GM19372 (cell line): ENCODE measurements around the gene DDR2.
A peak's percentile ranks its signal among the peaks of the same experiment; 100 is the strongest.
"Not testable (repeated sequence)": the region's sequence is repeated elsewhere in the genome, so short reads cannot be mapped to it uniquely, and the experiment has no call there.

Source experiments
- ATAC-seq: cut with Tn5 transposase; IDR thresholded peaks from one replicate; pipeline ENCODE4 v1.9.1; 2021; ENCODE audit warnings: mild to moderate bottlenecking, low read depth, moderate library complexity; ENCODE audit not compliant: unreplicated experiment

DDR2 gene

DNA sequence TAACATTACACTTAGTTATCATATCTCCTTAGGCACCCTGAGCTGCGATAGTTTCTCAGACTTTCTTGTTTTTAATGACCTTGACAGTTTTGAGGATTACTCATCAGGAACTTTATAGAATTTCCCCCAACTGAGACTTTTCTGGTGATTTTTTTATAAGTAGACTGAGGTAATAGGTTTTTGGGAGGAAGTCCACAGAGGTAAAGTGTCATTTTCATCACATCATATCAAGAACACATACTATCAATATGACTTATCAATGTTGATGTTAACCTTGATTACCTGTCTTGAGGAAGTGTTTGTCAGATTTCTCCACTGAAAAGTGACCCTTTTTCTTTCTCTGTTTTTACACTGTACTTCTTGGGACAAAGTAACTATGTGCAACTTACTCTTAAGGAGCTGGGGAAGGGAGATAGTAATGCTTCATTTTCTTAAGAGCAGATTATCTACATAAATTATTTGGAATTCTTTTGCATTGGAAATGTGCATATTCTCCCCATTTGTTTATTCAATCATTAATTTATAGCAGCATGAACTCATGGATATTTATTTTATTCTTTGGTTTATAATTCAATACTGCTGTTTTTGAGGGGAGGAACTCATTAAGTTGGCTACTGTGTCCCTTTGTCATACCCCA, 85.4 kb downstream of the DDR2 start:
- no peak for ATAC-seq

DNA sequence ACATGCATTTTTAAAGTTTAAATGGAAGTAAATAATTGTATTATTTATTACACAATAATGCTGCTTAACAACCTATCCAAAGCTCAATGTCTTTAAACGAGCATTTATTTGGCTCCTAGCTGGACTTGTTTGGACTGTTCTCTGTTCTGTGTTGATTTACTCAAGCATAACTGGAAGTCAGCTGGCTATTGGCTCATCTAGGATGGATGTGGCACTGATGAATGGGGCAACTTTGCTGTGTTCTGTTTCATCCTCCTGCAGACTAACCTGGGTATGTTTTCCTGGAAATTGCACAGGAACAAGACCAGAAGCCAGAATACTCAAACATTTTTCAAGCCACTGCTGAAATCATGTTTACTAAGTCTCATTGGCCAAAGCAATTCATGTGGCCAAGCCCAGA, 87.4 kb downstream of the DDR2 start:
- ATAC-seq: no peak

DNA sequence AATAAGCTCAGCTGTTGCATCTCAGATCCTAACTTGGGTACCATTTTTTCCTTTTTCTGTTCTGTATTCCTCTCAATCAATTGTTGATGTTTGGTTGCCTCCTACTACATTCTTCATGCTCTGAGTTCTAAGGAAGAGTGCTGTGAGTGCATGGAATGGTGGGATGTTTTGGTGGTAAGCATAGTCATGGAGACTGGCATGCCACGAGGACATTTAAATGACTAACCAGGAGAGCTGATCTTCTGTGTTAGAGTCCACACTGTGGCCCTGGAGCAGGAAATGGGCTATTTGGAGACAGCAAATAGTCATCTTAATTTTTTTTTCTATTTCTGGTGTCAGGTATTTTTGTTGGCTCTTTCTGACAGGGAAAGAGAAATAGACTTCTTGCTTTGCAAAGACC, 88.7 kb downstream of the DDR2 start:
- no peak for ATAC-seq

DNA sequence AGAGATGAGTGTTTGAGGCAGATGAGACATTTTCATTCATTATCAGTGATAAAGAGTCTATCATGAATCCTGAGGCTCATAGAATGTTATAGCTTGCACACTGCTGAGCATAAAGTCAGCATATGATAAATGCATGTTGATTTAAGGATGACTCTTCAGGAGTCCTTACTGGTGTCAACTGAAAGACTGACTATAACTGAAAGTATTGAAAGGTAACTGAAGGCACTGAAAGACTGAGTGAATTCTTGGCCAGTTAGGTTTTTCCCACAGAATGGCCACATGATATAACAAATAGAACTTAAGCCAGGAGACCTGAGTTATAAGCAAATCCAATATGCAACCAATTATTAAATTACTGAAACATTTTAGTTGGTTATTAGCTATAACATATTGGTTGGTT, 89.2 kb downstream of the DDR2 start:
- ATAC-seq: no peak

DNA sequence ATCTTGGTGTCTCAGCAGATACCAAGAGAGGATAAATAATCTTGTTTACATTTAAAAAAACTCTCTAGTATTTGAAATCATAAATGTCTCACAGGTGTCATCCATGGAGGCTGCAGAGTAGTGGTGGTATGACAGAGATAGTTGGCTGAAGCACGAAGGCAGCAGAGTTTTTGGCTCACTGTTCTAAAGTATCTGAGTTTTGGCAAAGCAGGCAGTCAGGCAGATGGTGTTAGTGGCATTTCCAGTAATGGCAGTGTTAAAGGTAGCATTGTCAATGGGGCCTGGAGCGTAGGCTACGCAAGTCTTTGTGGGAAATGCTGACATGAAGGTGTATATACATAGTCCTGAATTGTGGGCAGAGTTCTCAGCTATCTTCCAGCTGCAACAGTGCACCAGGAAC, 89.8 kb downstream of the DDR2 start:
- no peak for ATAC-seq

DNA sequence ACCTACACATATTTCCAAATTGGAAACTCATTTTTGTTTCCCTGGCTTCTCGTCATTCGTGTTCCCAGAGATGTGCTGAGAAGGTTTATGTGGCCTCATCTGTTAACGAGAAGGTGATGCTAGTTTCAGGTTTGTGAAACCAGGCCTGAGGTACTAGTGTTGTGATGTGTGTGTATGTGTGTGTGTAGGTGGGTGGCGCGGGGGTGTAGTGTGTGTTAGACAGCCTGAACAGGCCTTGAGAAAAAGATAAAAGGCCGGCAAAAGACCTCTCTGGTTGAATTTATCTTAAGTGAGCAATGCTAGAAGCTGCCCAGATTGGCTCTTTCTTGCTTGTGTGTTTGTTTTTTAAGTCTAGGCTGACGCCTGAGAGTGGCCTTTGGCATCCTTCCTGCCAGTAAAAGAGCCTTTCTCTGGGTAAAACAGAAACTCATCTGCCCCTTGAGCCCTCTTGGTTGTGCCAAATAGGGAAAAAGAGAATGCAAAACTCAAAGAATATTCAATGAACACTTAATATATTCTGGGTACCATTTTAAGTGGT, 92.4 kb downstream of the DDR2 start:
- ATAC-seq: no peak

DNA sequence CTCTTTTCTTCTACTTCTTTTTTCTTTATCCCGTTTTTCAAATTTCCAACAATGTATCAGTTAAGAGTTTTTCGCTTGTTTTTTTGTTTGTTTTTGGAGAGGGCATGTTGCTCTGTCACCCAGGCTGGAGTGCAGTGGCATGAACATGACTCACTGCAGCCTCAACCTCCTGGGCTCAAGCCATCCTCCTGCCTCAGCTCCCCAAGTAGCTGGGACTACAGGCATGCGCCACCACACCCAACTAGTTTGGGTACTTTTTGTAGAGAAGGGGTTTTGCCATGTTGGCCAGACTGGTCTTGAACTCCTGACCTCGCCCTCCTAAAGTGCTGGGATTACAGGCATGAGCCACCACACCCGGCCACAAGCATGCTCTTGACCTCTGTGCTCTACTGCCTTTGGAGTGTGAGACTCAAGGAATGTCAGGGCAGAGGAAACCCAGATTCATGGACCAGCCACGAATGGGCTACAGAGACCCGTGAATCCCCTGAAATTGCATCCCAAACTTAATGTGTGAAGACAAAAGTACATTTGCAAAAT, 93.1 kb downstream of the DDR2 start:
- ATAC-seq: no peak

DNA sequence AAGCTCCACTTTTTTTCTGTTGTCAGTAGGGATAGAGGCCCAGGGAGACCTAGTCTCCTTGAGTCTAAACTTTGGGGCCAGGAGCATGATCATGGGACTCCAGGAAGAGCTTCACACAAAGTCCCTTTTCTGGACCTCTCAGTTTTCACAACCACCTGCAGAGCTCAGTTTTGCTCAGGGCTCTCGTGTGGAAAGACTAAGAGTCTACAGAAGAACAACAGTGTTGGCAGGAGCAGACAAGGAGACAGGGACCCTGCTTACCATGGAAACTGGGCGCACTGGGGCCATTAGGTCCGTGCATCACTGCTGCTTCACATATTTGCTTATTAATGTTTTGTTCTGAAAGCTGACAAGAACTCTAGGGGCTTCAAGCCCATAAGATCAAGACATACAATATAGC, 94.3 kb downstream of the DDR2 start:
- ATAC-seq: no peak

DNA sequence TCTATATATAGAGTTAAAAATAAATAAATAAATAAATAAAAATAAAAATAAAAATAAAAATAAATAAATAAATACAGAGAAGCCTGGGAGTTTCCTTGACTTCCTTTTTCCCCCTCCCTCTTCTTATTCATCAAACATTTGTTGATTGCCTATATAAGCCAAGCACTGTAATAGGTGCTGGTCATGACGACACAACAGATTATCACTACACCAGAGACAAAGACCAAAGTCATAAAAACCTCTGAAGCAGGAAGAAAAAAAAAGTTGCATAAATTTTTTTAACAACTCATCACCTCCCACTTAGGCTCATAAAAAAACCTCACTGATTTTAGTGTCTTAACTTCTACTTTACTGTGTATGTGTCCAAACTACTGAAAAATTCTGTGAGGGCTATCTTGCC, 95.2 kb downstream of the DDR2 start:
- ATAC-seq: not testable (repeated sequence)

DNA sequence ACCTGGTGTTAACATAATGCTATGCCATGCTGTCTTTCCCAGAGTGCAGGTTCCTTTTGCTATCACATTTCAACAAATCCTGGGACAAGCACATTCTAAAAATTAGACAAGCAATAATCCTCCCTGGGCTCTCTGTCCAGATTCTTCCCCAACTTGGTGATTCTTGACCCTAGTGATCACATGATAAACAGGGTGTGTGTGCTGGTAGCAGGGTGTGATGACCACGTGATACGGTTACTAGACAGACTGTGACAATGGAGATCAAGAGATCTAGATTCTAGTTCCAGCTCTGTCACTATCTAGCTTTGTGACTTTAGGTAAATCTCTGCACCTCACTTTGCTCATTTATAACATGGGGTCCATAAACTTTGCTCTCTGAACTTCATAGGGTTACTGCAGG, 96.3 kb downstream of the DDR2 start:
- no peak for ATAC-seq

DNA sequence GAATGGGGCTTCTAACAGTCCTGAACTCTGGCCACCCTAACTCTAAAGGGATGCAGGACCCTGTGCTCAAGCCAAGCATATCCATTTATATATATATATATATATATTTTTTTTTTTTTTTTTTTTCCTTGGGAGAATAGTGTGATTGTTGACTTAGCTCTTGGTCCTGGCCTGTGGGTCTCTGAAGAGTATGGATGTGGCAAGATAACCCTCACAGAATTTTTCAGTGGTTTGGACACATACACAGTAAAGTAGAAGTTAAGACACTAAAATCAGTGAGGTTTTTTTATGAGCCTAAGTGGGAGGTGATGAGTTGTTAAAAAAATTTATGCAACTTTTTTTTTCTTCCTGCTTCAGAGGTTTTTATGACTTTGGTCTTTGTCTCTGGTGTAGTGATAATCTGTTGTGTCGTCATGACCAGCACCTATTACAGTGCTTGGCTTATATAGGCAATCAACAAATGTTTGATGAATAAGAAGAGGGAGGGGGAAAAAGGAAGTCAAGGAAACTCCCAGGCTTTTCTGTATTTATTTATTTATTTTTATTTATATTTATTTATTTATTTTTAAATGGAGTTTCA, 97.0 kb downstream of the DDR2 start:
- not testable (repeated sequence) for ATAC-seq

DNA sequence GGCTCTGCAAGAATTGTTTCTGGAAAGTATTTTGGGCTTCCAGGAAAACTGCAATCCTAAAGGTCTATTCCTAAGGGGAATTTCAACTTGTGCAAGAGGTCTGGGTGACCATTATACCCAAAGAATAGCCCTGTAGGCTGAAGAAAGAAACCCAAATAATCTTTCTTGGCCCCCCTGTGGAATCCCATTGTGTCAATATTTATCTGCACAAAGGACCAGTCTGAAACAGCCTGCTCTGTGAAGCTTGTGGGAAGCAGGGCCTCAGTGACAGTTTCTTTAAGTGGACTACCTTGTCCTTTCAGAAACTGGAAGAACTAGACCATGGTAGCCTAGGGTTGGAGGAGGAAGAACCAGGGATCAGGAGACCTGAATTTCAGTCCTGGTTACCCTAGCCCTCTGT, 99.8 kb downstream of the DDR2 start:
- no peak for ATAC-seq

DNA sequence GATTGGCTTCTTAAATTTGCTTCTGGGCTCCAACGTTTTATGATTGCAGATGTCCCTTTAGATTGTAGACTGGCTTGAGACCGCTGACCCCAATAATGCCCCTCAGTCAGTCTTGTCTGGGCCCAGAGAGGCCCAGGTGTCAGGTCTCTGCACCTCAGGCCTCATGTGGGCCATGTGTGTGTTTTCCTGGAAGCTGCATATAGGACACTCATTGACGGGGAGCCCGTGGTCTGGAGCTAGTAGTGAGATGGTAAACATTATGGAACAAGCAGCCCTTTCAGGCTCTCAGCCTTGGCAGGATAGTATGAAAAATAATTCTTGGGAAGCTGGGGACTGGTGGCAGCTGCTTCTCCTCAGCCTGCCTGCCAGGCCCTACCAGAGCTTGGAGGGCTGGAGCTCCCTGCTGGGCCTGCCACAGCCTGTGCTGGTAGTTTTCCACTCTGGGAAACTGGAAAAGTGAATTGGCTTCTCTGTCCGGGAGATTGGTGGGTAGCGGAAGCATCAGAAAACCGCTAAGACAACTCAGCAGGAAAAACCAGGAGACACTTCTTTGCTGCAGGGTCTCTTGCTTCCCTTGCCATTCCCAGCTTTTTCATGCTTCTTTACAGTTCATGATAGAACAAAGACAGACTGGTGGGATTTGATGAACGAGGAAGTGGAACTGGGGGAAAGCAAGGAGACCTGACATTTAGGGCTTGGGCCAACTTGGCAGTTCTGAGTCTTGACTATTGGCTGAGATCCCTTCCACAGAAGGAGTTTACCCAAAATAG, 100.5 kb downstream of the DDR2 start:
- ATAC-seq: no peak

DNA sequence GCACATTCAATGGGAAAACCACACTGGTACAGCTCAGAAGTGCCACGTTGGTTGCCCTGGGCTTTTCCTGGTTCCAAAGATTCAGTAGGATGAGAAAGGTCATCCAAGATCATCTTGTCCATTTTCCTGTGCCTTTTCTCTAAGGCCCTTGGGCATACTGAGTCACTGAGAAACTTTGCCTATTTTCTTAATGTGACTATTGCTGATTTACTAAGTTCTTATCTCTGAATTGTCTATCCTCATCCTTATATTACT, 101.0 kb downstream of the DDR2 start:
- ATAC-seq: no peak

DNA sequence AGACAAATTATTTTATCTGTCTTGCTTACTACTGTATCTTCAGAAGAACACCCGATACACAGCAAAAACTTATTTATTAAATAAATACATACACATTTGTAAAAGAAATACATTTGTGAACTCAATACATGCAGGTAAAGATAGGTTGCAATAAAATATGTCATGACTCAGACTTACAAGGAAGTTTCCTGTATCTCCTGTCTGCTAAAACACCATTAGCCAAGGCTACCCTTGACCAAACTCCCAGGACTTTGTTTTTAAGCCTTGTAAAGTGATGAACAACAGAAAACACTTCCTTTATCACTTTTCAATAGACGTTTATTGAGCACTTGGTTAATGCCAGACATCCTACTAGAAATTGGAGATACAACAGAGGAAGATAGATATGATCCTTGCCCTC, 101.8 kb downstream of the DDR2 start:
- no peak for ATAC-seq

DNA sequence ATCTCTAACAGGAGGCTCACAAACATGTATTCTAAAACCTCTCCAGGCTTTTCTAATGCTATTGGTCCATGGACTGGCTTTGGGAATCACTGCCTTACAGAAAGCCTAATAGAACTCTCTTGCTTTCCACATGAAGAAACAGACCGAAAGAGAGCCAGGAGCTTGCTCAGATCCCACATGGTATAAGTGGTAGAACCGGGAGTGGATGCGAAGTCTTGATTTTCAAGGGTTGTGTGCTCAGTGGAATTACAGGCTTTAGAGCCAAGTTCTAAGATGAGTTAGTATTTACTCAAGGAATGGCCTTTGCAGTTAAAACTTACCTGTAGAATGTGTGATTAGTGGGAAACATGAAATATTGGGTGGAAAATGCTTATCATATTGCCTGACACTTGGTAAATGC, 103.9 kb downstream of the DDR2 start:
- ATAC-seq: no peak

DNA sequence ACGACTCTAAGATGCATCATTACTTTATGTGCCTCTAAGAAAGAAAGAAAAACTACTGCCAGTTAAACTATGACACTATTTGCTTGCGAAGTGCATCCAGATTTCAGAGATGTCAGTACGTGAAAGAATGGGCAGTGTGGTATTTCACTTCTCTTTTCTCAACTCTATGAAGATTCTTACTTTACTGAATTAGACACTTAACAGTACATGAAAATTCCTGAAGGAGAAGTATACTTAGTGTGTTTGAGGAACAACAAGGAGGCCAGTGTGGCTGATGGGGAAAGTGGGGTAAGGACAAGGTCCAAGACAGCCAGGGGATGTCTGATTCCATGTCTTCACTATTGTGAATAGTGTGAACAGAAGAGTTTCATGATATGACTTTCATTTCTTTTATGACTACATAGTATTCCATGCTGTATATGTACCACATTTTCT, 104.4 kb downstream of the DDR2 start:
- ATAC-seq: peak; percentile 91

DNA sequence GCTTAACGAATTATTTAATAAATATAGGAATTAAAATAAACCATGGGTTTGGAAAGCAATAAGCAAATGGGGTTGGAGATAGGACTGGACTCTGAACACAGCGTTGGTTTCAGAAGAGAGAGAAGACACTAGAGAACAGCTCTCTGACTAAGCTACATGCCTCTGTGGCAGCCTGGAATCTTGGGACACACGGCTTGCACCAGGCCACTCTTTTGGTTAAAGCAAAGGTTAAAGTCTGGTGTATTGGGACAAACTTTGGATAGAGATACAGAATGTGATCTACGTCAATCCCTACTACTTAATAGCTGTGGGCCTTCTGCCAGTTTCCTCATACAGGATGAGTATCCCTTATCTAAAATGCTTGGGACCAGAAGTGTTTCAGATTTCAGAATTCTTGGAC, 108.5 kb downstream of the DDR2 start:
- ATAC-seq: no peak

DNA sequence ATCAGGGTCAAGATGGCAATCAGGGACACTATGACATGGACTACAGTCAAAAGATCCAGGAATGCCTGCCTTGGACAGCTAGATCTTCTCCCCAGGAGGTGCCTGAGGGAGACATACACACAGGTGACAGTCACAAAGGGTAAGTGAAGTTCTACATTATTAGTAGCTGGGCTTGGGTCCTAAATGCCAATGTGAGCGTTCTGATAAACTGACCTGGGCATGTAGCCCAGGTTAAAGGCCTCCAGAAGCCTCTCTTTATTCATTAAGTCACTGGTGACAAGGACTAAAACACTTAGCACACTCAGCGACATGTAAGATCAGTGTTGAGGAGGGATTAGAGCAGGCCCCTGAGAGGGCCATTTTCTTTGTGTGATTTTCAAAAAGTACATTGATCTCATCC, 109.3 kb downstream of the DDR2 start:
- ATAC-seq: no peak

DNA sequence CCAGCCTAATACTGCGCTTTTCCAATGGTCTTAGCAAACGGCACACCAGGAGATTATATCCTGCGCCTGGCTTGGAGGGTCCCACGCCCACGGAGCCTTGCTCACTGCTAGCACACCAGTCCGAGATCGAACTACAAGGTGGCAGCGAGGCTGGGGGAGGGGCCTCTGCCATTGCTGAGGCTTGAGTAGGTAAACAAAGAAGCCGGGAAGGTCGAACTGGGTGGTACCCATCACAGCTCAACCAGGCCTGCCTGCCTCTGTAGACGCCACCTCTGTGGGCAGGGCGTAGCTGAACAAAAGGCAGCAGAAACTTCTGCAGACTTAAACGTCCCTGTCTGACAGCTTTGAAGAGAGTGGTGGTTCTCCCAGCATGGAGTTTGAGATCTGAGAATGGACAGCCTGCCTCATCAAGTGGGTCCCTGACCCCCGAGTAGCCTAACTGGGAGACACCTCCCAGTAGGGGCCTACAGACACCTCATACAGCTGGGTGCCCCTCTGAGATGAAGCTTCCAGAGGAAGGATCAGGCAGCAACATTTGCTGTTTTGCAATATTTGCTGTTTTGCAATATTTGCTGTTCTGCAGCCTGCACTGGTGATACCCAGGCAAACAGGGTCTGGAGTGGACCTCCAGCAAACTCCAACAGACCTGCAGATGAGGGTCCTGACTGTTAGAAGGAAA, 114.1 kb downstream of the DDR2 start:
- ATAC-seq: not testable (repeated sequence)

DNA sequence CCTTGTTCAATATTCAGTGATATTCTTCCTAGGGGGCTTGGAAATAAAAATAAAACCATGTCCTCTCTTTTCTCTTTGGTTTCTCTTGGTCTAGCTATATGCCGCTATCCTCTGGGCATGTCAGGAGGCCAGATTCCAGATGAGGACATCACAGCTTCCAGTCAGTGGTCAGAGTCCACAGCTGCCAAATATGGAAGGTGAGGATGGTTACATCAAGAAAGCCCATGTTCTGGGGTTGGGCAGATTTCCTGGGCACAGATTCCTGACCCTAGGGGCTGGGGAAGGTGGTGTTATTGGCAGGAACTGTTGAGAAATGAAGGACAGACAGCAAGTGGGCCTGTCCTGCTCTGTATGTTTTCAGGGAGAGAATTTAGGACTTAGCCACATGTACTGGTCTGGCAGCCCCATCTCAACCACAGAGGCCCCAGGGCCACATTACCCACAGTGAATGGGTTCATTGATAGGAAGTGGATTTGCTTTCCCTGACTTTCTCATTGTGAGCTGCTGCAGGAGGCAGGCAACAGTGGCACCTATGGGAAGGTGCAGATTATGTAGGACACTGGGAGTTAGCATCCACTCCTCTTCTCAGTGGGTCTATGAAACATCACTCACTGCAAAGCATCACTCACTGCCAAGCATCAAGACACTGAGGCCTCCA, 120.9 kb downstream of the DDR2 start:
- ATAC-seq: no peak
